Gastroesophageal sphincter (tissue), 3 donors: ENCODE results near the gene SRR.
A peak's percentile ranks its signal among the peaks of the same experiment; 100 is the strongest.

Experiments used
- CTCF ChIP-seq, 4 experiments: fragments of 200-600 bp in 2 of 4; fragments of 450-650 bp in 2 of 4; sonication (generic) in 1 of 4; IDR thresholded peaks; one replicate each; pipeline ENCODE4 v1.5.1; 2017 to 2019; ENCODE audit warnings: antibody characterized with exemption in 4 of 4, mild to moderate bottlenecking in 2 of 4, moderate library complexity in 2 of 4
- POLR2A ChIP-seq, 2 donors: fragments of 450-650 bp; IDR thresholded peaks; one replicate each; pipeline ENCODE4 v1.6.1; 2017; ENCODE audit warnings: antibody characterized with exemption in 2 of 2, mild to moderate bottlenecking in 2 of 2, moderate library complexity in 1 of 2

- TF ChIP-seq CTCF (IDR thresholded peaks at IDR 0.05): peak in 2 of 4 experiments; percentile 25 to 67
- peak; percentile 70 to 71 for TF ChIP-seq POLR2A (IDR thresholded peaks at IDR 0.05)
Observed at GRCh38 chr17:2336215-2336851, 32.6 kb downstream of the SRR start, which contains the start of gene TSR1.
